ENCODE data around the gene EXOSC9. TPM values are rescaled to one million over a fixed set of nuclear protein-coding genes. Genes with fewer than 3 reads are reported as not detected.

EXOSC9 gene
- total and polyA plus RNA-seq, 4 donors = 5.3 to 20.0 (median 10.0) TPM

DNA sequence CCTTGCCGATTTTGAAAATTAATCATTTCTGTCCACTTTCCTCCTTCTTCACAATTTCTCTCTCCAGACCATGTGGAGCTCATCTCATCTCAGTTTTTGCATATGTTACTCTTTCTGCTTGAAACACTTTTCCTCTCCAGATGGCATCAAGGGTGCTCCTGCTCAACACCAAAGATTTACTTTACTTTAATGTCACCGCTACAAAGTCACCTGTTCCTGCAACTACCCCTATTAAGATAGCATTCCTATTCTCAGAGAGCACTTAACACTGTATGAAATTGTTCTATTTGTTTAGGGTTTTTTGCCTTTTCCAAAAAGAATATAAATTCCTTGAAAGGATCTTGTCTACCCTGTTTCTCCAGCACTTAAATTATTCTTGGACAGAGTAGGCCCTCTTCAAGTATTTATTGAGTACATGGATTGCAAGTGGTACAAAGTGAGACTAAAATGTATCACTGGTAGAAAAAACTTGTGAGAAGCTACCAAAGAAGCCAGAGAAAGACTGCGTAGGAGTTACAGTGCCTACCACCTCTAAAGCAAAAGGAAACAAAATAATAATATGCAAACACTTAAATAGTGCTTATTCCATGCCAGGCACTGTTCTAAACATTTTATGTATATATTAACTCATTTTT is 1.1 kb upstream of the EXOSC9 start:
- Histone ChIP-seq H3K27me3 (ENCODE audit: control insufficient read depth in 4 of 4, insufficient read depth in 4 of 4, low read length in 3 of 4) (no peaks in the 10 kb centered on the region), H3K27ac (ENCODE audit: low read depth in 1 of 2, low read length in 2 of 2) (no peak overlapping the region), H3K9ac (ENCODE audit: low read depth in 1 of 2, low read length in 2 of 2) (no peak overlapping the region), H3K9me3 (ENCODE audit: control insufficient read depth in 4 of 4, low read length in 3 of 4) (no peaks in the 10 kb centered on the region), H3K4me3 (ENCODE audit: low read depth in 1 of 3, low read length in 3 of 3) (no peak overlapping the region), H3K36me3 (ENCODE audit: control insufficient read depth in 4 of 4, insufficient read depth in 3 of 4, low read depth in 1 of 4, low read length in 3 of 4) (peaks cover 0 to 15% (median 7%) of the 10 kb centered on the region in 4 donors), H3K4me1 (ENCODE audit: control insufficient read depth in 4 of 4, insufficient read depth in 4 of 4, low read length in 3 of 4) (peaks cover 5 to 19% (median 18%) of the 10 kb centered on the region in 4 donors)
- TF ChIP-seq JUND (IDR thresholded peaks at IDR 0.05) (no peak), SP1 (IDR thresholded peaks at IDR 0.05) (no peak), RXRA (IDR thresholded peaks at IDR 0.05) (no peak), FOXA1 (IDR thresholded peaks at IDR 0.05) (no peak), HNF4A (conservative IDR thresholded peaks at IDR 0.05) (no peak), YY1 (IDR thresholded peaks at IDR 0.05) (no peak), RAD21 (IDR thresholded peaks at IDR 0.05) (no peak), EGR1 (IDR thresholded peaks at IDR 0.05; ENCODE audit: low read depth in 2 of 2) (no peak), TAF1 (conservative IDR thresholded peaks at IDR 0.05) (no peak), GABPA (IDR thresholded peaks at IDR 0.05 in 1 of 2, conservative IDR thresholded peaks at IDR 0.05 in 1 of 2) (no peak), HNF4G (IDR thresholded peaks at IDR 0.05) (no peak), FOXA2 (IDR thresholded peaks at IDR 0.05) (no peak), NR2F2 (IDR thresholded peaks at IDR 0.05) (no peak)
- TF ChIP-seq, protein P1, sequence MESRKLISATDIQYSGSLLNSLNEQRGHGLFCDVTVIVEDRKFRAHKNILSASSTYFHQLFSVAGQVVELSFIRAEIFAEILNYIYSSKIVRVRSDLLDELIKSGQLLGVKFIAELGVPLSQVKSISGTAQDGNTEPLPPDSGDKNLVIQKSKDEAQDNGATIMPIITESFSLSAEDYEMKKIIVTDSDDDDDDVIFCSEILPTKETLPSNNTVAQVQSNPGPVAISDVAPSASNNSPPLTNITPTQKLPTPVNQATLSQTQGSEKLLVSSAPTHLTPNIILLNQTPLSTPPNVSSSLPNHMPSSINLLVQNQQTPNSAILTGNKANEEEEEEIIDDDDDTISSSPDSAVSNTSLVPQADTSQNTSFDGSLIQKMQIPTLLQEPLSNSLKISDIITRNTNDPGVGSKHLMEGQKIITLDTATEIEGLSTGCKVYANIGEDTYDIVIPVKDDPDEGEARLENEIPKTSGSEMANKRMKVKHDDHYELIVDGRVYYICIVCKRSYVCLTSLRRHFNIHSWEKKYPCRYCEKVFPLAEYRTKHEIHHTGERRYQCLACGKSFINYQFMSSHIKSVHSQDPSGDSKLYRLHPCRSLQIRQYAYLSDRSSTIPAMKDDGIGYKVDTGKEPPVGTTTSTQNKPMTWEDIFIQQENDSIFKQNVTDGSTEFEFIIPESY (IDR thresholded peaks at IDR 0.05) = no peak
- TF ChIP-seq, protein P2, sequence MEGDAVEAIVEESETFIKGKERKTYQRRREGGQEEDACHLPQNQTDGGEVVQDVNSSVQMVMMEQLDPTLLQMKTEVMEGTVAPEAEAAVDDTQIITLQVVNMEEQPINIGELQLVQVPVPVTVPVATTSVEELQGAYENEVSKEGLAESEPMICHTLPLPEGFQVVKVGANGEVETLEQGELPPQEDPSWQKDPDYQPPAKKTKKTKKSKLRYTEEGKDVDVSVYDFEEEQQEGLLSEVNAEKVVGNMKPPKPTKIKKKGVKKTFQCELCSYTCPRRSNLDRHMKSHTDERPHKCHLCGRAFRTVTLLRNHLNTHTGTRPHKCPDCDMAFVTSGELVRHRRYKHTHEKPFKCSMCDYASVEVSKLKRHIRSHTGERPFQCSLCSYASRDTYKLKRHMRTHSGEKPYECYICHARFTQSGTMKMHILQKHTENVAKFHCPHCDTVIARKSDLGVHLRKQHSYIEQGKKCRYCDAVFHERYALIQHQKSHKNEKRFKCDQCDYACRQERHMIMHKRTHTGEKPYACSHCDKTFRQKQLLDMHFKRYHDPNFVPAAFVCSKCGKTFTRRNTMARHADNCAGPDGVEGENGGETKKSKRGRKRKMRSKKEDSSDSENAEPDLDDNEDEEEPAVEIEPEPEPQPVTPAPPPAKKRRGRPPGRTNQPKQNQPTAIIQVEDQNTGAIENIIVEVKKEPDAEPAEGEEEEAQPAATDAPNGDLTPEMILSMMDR (IDR thresholded peaks at IDR 0.05; ENCODE audit: low read depth, low read length, missing input control) = no peak
- TF ChIP-seq, protein P3, sequence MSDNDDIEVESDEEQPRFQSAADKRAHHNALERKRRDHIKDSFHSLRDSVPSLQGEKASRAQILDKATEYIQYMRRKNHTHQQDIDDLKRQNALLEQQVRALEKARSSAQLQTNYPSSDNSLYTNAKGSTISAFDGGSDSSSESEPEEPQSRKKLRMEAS (IDR thresholded peaks at IDR 0.05) = no peak
- TF ChIP-seq, protein P4, sequence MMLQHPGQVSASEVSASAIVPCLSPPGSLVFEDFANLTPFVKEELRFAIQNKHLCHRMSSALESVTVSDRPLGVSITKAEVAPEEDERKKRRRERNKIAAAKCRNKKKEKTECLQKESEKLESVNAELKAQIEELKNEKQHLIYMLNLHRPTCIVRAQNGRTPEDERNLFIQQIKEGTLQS (IDR thresholded peaks at IDR 0.05) = no peak
- TF ChIP-seq, protein P5, sequence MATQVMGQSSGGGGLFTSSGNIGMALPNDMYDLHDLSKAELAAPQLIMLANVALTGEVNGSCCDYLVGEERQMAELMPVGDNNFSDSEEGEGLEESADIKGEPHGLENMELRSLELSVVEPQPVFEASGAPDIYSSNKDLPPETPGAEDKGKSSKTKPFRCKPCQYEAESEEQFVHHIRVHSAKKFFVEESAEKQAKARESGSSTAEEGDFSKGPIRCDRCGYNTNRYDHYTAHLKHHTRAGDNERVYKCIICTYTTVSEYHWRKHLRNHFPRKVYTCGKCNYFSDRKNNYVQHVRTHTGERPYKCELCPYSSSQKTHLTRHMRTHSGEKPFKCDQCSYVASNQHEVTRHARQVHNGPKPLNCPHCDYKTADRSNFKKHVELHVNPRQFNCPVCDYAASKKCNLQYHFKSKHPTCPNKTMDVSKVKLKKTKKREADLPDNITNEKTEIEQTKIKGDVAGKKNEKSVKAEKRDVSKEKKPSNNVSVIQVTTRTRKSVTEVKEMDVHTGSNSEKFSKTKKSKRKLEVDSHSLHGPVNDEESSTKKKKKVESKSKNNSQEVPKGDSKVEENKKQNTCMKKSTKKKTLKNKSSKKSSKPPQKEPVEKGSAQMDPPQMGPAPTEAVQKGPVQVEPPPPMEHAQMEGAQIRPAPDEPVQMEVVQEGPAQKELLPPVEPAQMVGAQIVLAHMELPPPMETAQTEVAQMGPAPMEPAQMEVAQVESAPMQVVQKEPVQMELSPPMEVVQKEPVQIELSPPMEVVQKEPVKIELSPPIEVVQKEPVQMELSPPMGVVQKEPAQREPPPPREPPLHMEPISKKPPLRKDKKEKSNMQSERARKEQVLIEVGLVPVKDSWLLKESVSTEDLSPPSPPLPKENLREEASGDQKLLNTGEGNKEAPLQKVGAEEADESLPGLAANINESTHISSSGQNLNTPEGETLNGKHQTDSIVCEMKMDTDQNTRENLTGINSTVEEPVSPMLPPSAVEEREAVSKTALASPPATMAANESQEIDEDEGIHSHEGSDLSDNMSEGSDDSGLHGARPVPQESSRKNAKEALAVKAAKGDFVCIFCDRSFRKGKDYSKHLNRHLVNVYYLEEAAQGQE (IDR thresholded peaks at IDR 0.05) = no peak
- WGBS = 95% methylated on average over 3 of the region's 3 CpGs
- no peak for DNase-seq (ENCODE audit: low spot score)
